Thoracic aorta (tissue), 2 donors: ENCODE data around the gene RTF2. TPM values are rescaled to one million over a fixed set of nuclear protein-coding genes. Genes with fewer than 3 reads are reported as not detected.

Source experiments
- ATAC-seq: fragments of 150-250 bp; one replicate; pipeline ENCODE4 v1.8.0; 2017; ENCODE audit warnings: low read depth; ENCODE audit not compliant: insufficient number of reproducible peaks, low FRiP score
- DNase-seq: peaks from one replicate; pipeline ENCODE4 v3.0.0-alpha.2; 2020; ENCODE audit warnings: low spot score
- H3K27ac ChIP-seq, 2 donors: fragments of 200-600 bp; sonication (generic); 1 replicate in 1 of 2; 2 replicates in 1 of 2; pipeline ENCODE4 v1.5.1; 2016; ENCODE audit warnings: mild to moderate bottlenecking in 2 of 2, moderate library complexity in 2 of 2
- H3K27me3 ChIP-seq: fragments of 200-600 bp; sonication (generic); replicated peaks from 2 replicates; pipeline ENCODE4 v1.6.0; 2016; ENCODE audit warnings: mild to moderate bottlenecking; ENCODE audit not compliant: insufficient read depth
- H3K36me3 ChIP-seq: fragments of 200-600 bp; sonication (generic); one replicate; pipeline ENCODE4 v1.5.1; 2016
- H3K4me1 ChIP-seq, 2 donors: fragments of 200-600 bp; sonication (generic); 1 replicate in 1 of 2; 2 replicates in 1 of 2; pipeline versions ENCODE4 v1.5.1 to v1.6.0; 2016; ENCODE audit warnings: low read depth in 2 of 2, mild to moderate bottlenecking in 1 of 2; ENCODE audit not compliant: control insufficient read depth in 1 of 2
- H3K4me3 ChIP-seq: fragments of 200-600 bp; sonication (generic); 2 replicates; pipeline ENCODE4 v1.5.1; 2016; ENCODE audit warnings: mild to moderate bottlenecking
- H3K9me3 ChIP-seq: fragments of 200-600 bp; sonication (generic); 2 replicates; pipeline ENCODE4 v1.5.1; 2016
- CTCF ChIP-seq: fragments of 200-600 bp; sonication (generic); IDR thresholded peaks from one replicate; pipeline ENCODE4 v1.5.1; 2019; ENCODE audit warnings: antibody characterized with exemption
- total RNA-seq, 2 donors: library from RNA; depleted of rRNA; stranded (reverse); fragments of >200 nt; gene quantifications; one replicate each; pipeline versions ENCODE4 v1.1.0 to v1.2.3, GENCODE V29; 2016

Gene RTF2
- total RNA-seq, 2 donors from 2014 or later, result 70.9 to 71.6 TPM

GRCh38 chr20:56537997-56538396 is 69.6 kb downstream of the RTF2 start:
- ATAC-seq (no peak), DNase-seq (no peak)
- H3K36me3 ChIP-seq, result no peaks in the 10 kb centered on the region
- no peaks in the 10 kb centered on the region for H3K4me1 ChIP-seq
- no peaks in the 10 kb centered on the region for H3K9me3 ChIP-seq
- no peak overlapping the region for H3K4me3 ChIP-seq
- no peak for TF ChIP-seq CTCF
- no peak overlapping the region for H3K27ac ChIP-seq
- H3K27me3 ChIP-seq, result no peaks in the 10 kb centered on the region

- DNase-seq (no peak), ATAC-seq (no peak)
- Histone ChIP-seq H3K27me3 (no peaks in the 10 kb centered on the region), H3K4me3 (no peak overlapping the region), H3K27ac (no peak overlapping the region), H3K9me3 (no peaks in the 10 kb centered on the region), H3K4me1 (no peaks in the 10 kb centered on the region), H3K36me3 (no peaks in the 10 kb centered on the region)
- no peak for TF ChIP-seq CTCF
These were observed 72.0 kb downstream of the RTF2 start for GRCh38 chr20:56540415-56540814.

- TF ChIP-seq CTCF, result no peak
- ATAC-seq, result no peak
- no peaks in the 10 kb centered on the region for H3K36me3 ChIP-seq
- no peak overlapping the region for H3K27ac ChIP-seq
- no peaks in the 10 kb centered on the region for H3K4me1 ChIP-seq
- no peak overlapping the region for H3K4me3 ChIP-seq
- no peak for DNase-seq
- H3K9me3 ChIP-seq, result no peaks in the 10 kb centered on the region
- no peaks in the 10 kb centered on the region for H3K27me3 ChIP-seq
These were observed 74.1 kb downstream of the RTF2 start for GRCh38 chr20:56542489-56543030.

- H3K27me3 ChIP-seq, result no peaks in the 10 kb centered on the region
- ATAC-seq (no peak), DNase-seq (no peak)
- TF ChIP-seq CTCF, result no peak
- peaks cover 3 to 5% of the 10 kb centered on the region in 2 donors for H3K4me1 ChIP-seq
- no peaks in the 10 kb centered on the region for H3K9me3 ChIP-seq
- no peak overlapping the region for H3K27ac ChIP-seq
- no peak overlapping the region for H3K4me3 ChIP-seq
- H3K36me3 ChIP-seq, result no peaks in the 10 kb centered on the region
These were observed 83.1 kb downstream of the RTF2 start for GRCh38 chr20:56551571-56551970.

GRCh38 chr20:56552911-56553629 is 84.6 kb downstream of the RTF2 start:
- H3K27me3 ChIP-seq, result no peaks in the 10 kb centered on the region
- DNase-seq (no peak), ATAC-seq (no peak)

More at GRCh38 chr20:56552911-56553629, 84.6 kb downstream of the RTF2 start:
- Histone ChIP-seq H3K27ac (no peak overlapping the region), H3K36me3 (no peaks in the 10 kb centered on the region), H3K4me3 (no peak overlapping the region), H3K9me3 (no peaks in the 10 kb centered on the region), H3K4me1 (peaks cover 3 to 5% of the 10 kb centered on the region in 2 donors)
- no peak for TF ChIP-seq CTCF
